Astrocyte (in vitro differentiated cells and primary cell): ENCODE results near the gene FBXO34. TPM values are rescaled to one million over a fixed set of nuclear protein-coding genes. Genes with fewer than 3 reads are reported as not detected.

Experiments
- DNase-seq: peaks from one replicate; pipeline ENCODE4 v3.0.0-alpha.2; 2010; ENCODE audit warnings: low read depth
- FAIRE-seq: peaks from 2 replicates; lab custom pipeline; 2011; peaks lifted over from hg19 to GRCh38; lab: Jason Lieb, UNC
- H2AFZ ChIP-seq: 2 replicates; pipeline ENCODE4 v1.6.0; 2012; ENCODE audit warnings: low read depth, low read length, inconsistent platforms
- H3K27ac ChIP-seq: 2 replicates; pipeline ENCODE4 v1.5.1; 2011; ENCODE audit warnings: low read depth, low read length, inconsistent platforms
- H3K27me3 ChIP-seq: 2 replicates; pipeline ENCODE4 v1.6.0; 2011; ENCODE audit warnings: low read length, inconsistent platforms; ENCODE audit not compliant: insufficient read depth
- H3K36me3 ChIP-seq: 2 replicates; pipeline ENCODE4 v1.5.1; 2011; ENCODE audit warnings: low read length, inconsistent platforms; ENCODE audit not compliant: insufficient read depth
- H3K4me1 ChIP-seq: 2 replicates; pipeline ENCODE4 v1.5.1; 2011; ENCODE audit warnings: low read length, inconsistent platforms; ENCODE audit not compliant: insufficient read depth
- H3K4me2 ChIP-seq: 2 replicates; pipeline ENCODE4 v1.6.0; 2012; ENCODE audit warnings: low read length, inconsistent platforms
- H3K4me3 ChIP-seq: 2 replicates; pipeline ENCODE4 v1.5.1; 2011; ENCODE audit warnings: low read depth, mild to moderate bottlenecking, low read length, inconsistent platforms; ENCODE audit not compliant: insufficient read depth
- H3K79me2 ChIP-seq: 2 replicates; pipeline ENCODE4 v1.6.0; 2012; ENCODE audit warnings: mild to moderate bottlenecking, low read length, inconsistent platforms; ENCODE audit not compliant: insufficient read depth
- H3K9ac ChIP-seq: 2 replicates; pipeline ENCODE4 v1.6.0; 2012; ENCODE audit warnings: mild to moderate bottlenecking, low read length, inconsistent platforms
- H3K9me3 ChIP-seq: 2 replicates; pipeline ENCODE4 v1.5.1; 2012; ENCODE audit warnings: low read depth, mild to moderate bottlenecking, low read length, inconsistent platforms; ENCODE audit not compliant: insufficient read depth
- H4K20me1 ChIP-seq: 2 replicates; pipeline ENCODE4 v1.6.0; 2012; ENCODE audit warnings: low read length, inconsistent platforms; ENCODE audit not compliant: insufficient read depth
- H3K27ac Mint-ChIP-seq: one replicate; pipeline ENCODE4 v1.8.0; 2021; ENCODE audit warnings: mild to moderate bottlenecking, mixed read lengths; ENCODE audit not compliant: unreplicated experiment
- H3K27me3 Mint-ChIP-seq: one replicate; pipeline ENCODE4 v1.8.0; 2021; ENCODE audit warnings: low read depth, mixed read lengths; ENCODE audit not compliant: unreplicated experiment
- H3K36me3 Mint-ChIP-seq: one replicate; pipeline ENCODE4 v1.8.0; 2021; ENCODE audit warnings: low read depth, mixed read lengths; ENCODE audit not compliant: unreplicated experiment
- H3K4me1 Mint-ChIP-seq: one replicate; pipeline ENCODE4 v1.8.0; 2021; ENCODE audit warnings: low read depth, mixed read lengths; ENCODE audit not compliant: unreplicated experiment
- H3K4me3 Mint-ChIP-seq: one replicate; pipeline ENCODE4 v1.8.0; 2021; ENCODE audit warnings: mild to moderate bottlenecking, moderate library complexity, mixed read lengths; ENCODE audit not compliant: unreplicated experiment
- H3K9me3 Mint-ChIP-seq: one replicate; pipeline ENCODE4 v1.8.0; 2021; ENCODE audit warnings: mild to moderate bottlenecking, mixed read lengths; ENCODE audit not compliant: unreplicated experiment
- EZH2 ChIP-seq: IDR thresholded peaks from 2 replicates; pipeline ENCODE4 v1.6.1; 2012; ENCODE audit warnings: mild to moderate bottlenecking, low read length, inconsistent platforms; ENCODE audit not compliant: insufficient read depth
- total RNA-seq: library from RNA; stranded (reverse); gene quantifications from 2 replicates; pipeline ENCODE4 v1.2.1, GENCODE V29; 2021
- TF ChIP-seq, protein P1 (sequence below): IDR thresholded peaks from 2 replicates; pipeline ENCODE4 v1.5.1; 2011; ENCODE audit warnings: low read depth, mild to moderate bottlenecking, inconsistent platforms, low read length, moderate library complexity; ENCODE audit not compliant: insufficient read depth

Gene FBXO34
- total RNA-seq, 1 donor from 2014 or later = 23.4 TPM

DNA sequence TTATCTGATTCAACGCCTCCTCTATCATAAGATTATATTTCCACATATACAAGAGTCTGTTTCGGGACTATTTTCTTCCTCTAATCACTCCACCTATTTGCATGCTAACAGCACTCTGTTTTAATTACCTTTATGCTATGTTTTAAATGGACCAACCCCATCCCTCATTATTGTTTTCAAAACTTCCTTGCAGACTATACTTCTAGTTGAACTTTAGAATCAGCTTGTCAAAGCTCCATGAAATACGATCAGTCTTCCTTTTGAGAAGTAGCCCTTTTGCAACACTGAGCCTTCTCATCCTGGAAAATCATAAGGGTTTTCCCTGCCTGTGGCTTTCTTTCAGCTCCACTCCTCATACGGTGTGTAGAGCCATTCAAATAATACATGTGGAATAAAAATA, 103.5 kb downstream of the FBXO34 start:
- no peak overlapping the region for H2AFZ ChIP-seq
- Mint-ChIP-seq H3K4me1 (peaks cover 10% of the 10 kb centered on the region), H3K27ac (no peak overlapping the region), H3K27me3 (no peaks in the 10 kb centered on the region), H3K36me3 (peaks cover 14% of the 10 kb centered on the region), H3K9me3 (no peaks in the 10 kb centered on the region), H3K4me3 (no peak overlapping the region)
- peaks cover 7% of the 10 kb centered on the region for H3K36me3 ChIP-seq
- no peaks in the 10 kb centered on the region for H3K4me1 ChIP-seq
- FAIRE-seq (no peak), DNase-seq (no peak)
- TF ChIP-seq EZH2 = no peak
- TF ChIP-seq, protein P1, sequence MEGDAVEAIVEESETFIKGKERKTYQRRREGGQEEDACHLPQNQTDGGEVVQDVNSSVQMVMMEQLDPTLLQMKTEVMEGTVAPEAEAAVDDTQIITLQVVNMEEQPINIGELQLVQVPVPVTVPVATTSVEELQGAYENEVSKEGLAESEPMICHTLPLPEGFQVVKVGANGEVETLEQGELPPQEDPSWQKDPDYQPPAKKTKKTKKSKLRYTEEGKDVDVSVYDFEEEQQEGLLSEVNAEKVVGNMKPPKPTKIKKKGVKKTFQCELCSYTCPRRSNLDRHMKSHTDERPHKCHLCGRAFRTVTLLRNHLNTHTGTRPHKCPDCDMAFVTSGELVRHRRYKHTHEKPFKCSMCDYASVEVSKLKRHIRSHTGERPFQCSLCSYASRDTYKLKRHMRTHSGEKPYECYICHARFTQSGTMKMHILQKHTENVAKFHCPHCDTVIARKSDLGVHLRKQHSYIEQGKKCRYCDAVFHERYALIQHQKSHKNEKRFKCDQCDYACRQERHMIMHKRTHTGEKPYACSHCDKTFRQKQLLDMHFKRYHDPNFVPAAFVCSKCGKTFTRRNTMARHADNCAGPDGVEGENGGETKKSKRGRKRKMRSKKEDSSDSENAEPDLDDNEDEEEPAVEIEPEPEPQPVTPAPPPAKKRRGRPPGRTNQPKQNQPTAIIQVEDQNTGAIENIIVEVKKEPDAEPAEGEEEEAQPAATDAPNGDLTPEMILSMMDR = no peak
- H3K9ac ChIP-seq = no peak overlapping the region
- no peaks in the 10 kb centered on the region for H3K9me3 ChIP-seq
- H3K27ac ChIP-seq = no peak overlapping the region
- no peaks in the 10 kb centered on the region for H3K27me3 ChIP-seq
- H3K4me2 ChIP-seq = no peak overlapping the region
- H4K20me1 ChIP-seq = no peaks in the 10 kb centered on the region
- no peaks in the 10 kb centered on the region for H3K79me2 ChIP-seq
- H3K4me3 ChIP-seq = no peak overlapping the region

DNA sequence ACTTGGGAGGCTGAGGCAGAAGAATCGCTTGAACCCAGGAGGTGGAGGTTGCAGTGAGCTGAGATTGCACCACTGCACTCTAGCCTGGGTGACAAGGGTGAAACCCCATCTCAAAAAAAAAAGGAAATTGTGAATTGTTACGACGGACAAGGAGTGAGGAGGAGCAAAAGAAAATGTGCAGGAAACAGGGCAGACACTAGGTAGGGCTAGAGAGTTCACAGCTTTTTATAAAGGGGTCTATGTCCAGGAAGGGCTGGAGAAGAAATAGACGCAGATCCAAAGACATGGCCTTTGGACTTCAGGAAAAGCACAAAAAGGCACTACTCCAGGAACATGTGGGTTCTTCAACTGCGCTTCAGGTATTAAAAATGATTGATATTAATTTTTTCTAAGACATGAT, 106.0 kb downstream of the FBXO34 start:
- Mint-ChIP-seq H3K27ac (no peak overlapping the region), H3K27me3 (no peaks in the 10 kb centered on the region), H3K9me3 (no peaks in the 10 kb centered on the region), H3K36me3 (peaks cover 17% of the 10 kb centered on the region), H3K4me3 (no peak overlapping the region), H3K4me1 (peaks cover 13% of the 10 kb centered on the region)
- no peak overlapping the region for H3K4me2 ChIP-seq
- H3K9ac ChIP-seq = no peak overlapping the region
- no peak overlapping the region for H3K4me3 ChIP-seq
- H4K20me1 ChIP-seq = no peaks in the 10 kb centered on the region
- H3K36me3 ChIP-seq = peaks cover 14% of the 10 kb centered on the region
- no peaks in the 10 kb centered on the region for H3K4me1 ChIP-seq
- FAIRE-seq = no peak
- no peak overlapping the region for H3K27ac ChIP-seq
- no peak for DNase-seq
- no peak overlapping the region for H2AFZ ChIP-seq
- no peaks in the 10 kb centered on the region for H3K79me2 ChIP-seq
- H3K27me3 ChIP-seq = no peaks in the 10 kb centered on the region
- TF ChIP-seq, protein P1 = no peak
- TF ChIP-seq EZH2 = no peak
- H3K9me3 ChIP-seq = no peaks in the 10 kb centered on the region

DNA sequence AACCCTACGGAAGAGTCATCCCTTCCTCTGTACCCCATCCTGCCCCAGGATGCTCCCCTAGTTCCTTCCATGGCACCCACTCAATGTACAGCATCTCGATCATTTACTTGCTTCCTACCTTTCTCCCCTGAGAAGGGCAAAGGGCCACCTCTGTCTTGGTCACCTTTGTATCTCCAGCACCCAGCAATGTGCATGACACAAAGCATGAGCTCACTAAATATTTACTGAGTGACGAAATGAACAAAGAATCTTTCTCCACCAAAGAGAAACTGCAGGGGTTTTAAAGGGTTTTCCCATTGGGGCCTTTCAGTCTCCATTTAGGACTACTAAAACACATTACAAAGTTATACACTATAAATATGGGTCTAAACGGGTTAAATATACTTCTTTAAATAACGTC, 109.8 kb downstream of the FBXO34 start:
- Histone ChIP-seq H3K27me3 (no peaks in the 10 kb centered on the region), H4K20me1 (no peaks in the 10 kb centered on the region), H3K79me2 (no peaks in the 10 kb centered on the region), H3K9me3 (no peaks in the 10 kb centered on the region), H3K4me2 (no peak overlapping the region), H3K36me3 (peaks cover 11% of the 10 kb centered on the region), H3K4me3 (no peak overlapping the region), H3K9ac (no peak overlapping the region), H2AFZ (no peak overlapping the region), H3K4me1 (peaks cover 13% of the 10 kb centered on the region), H3K27ac (no peak overlapping the region)
- Mint-ChIP-seq H3K27me3 (no peaks in the 10 kb centered on the region), H3K9me3 (no peaks in the 10 kb centered on the region), H3K4me1 (peaks cover 15% of the 10 kb centered on the region), H3K36me3 (peaks cover 16% of the 10 kb centered on the region), H3K27ac (no peak overlapping the region), H3K4me3 (no peak overlapping the region)
- no peak for FAIRE-seq
- no peak for DNase-seq
- TF ChIP-seq, protein P1 = no peak
